Neural crest cell (in vitro differentiated cells): ENCODE measurements around the gene NEURL3. TPM values are rescaled to one million over a fixed set of nuclear protein-coding genes. Genes with fewer than 3 reads are reported as not detected.

Source experiments
- DNase-seq: peaks from one replicate; pipeline ENCODE4 v3.0.0; 2021; ENCODE audit warnings: low read depth, mixed read lengths, low spot score
- H3K27ac Mint-ChIP-seq: one replicate; pipeline ENCODE4 v1.8.0; 2021; ENCODE audit warnings: mild to moderate bottlenecking, mixed read lengths; ENCODE audit not compliant: unreplicated experiment
- H3K27me3 Mint-ChIP-seq: 2 replicates; pipeline ENCODE4 v1.8.0; 2021; ENCODE audit warnings: low read depth, mild to moderate bottlenecking, mixed read lengths
- H3K36me3 Mint-ChIP-seq: 2 replicates; pipeline ENCODE4 v1.8.0; 2021; ENCODE audit warnings: low read depth, mild to moderate bottlenecking, mixed read lengths
- H3K4me1 Mint-ChIP-seq: 2 replicates; pipeline ENCODE4 v1.8.0; 2021; ENCODE audit warnings: mixed read lengths
- H3K4me3 Mint-ChIP-seq: one replicate; pipeline ENCODE4 v1.8.0; 2021; ENCODE audit warnings: mild to moderate bottlenecking, mixed read lengths
- H3K9me3 Mint-ChIP-seq: 2 replicates; pipeline ENCODE4 v1.8.0; 2021; ENCODE audit warnings: mixed read lengths
- CTCF ChIP-seq: fragments of 200-600 bp; sonication (generic); conservative IDR thresholded peaks from 2 replicates; pipeline ENCODE4 v1.5.0; 2021; ENCODE audit warnings: antibody characterized with exemption, mild to moderate bottlenecking
- total RNA-seq: library from RNA; stranded (reverse); gene quantifications from 2 replicates; pipeline ENCODE4 v1.2.1, GENCODE V29; 2021

The NEURL3 gene
- total RNA-seq, 1 donor from 2014 or later = 0.21 TPM

- Mint-ChIP-seq H3K36me3 (no peaks in the 10 kb centered on the region), H3K27me3 (peaks cover 6% of the 10 kb centered on the region), H3K4me1 (peaks cover 11% of the 10 kb centered on the region), H3K27ac (no peak overlapping the region), H3K9me3 (no peaks in the 10 kb centered on the region), H3K4me3 (no peak overlapping the region)
- no peak for TF ChIP-seq CTCF
- no peak for DNase-seq
Measured at GRCh38 chr2:96506907-96507240, 1.7 kb upstream of the NEURL3 start.

- H3K4me3 Mint-ChIP-seq = no peak overlapping the region
- DNase-seq = no peak
- H3K27me3 Mint-ChIP-seq = peaks cover 6% of the 10 kb centered on the region
- H3K27ac Mint-ChIP-seq = no peak overlapping the region
- H3K36me3 Mint-ChIP-seq = no peaks in the 10 kb centered on the region
- no peak for TF ChIP-seq CTCF
- H3K4me1 Mint-ChIP-seq = peaks cover 11% of the 10 kb centered on the region
- no peaks in the 10 kb centered on the region for H3K9me3 Mint-ChIP-seq
Measured at GRCh38 chr2:96506016-96506906, 1.1 kb upstream of the NEURL3 start.

- Mint-ChIP-seq H3K4me3 (no peak overlapping the region), H3K36me3 (no peaks in the 10 kb centered on the region), H3K27me3 (no peaks in the 10 kb centered on the region), H3K9me3 (no peaks in the 10 kb centered on the region), H3K4me1 (peaks cover 4% of the 10 kb centered on the region), H3K27ac (no peak overlapping the region)
- TF ChIP-seq CTCF = no peak
- DNase-seq = no peak
Measured at GRCh38 chr2:96503637-96504243, 1.4 kb downstream of the NEURL3 start.

- TF ChIP-seq CTCF = no peak
Measured at GRCh38 chr2:96502891-96503636, 2.1 kb downstream of the NEURL3 start.

GRCh38 chr2:96501886-96502810 lies 3.0 kb downstream of the NEURL3 start:
- Mint-ChIP-seq H3K27ac (no peak overlapping the region), H3K9me3 (no peaks in the 10 kb centered on the region), H3K4me1 (no peaks in the 10 kb centered on the region), H3K4me3 (no peak overlapping the region), H3K27me3 (peaks cover 3% of the 10 kb centered on the region), H3K36me3 (no peaks in the 10 kb centered on the region)
- TF ChIP-seq CTCF = no peak
- no peak for DNase-seq

More at GRCh38 chr2:96502891-96503636, 2.1 kb downstream of the NEURL3 start:
- H3K4me3 Mint-ChIP-seq = no peak overlapping the region
- no peak overlapping the region for H3K27ac Mint-ChIP-seq
- DNase-seq = no peak
- H3K4me1 Mint-ChIP-seq = peaks cover 4% of the 10 kb centered on the region
- peaks cover 2% of the 10 kb centered on the region for H3K27me3 Mint-ChIP-seq
- no peaks in the 10 kb centered on the region for H3K9me3 Mint-ChIP-seq
- H3K36me3 Mint-ChIP-seq = no peaks in the 10 kb centered on the region
